ENCODE results near the gene TANC1.
A peak's percentile ranks its signal among the peaks of the same experiment; 100 is the strongest.

Gene TANC1

DNA sequence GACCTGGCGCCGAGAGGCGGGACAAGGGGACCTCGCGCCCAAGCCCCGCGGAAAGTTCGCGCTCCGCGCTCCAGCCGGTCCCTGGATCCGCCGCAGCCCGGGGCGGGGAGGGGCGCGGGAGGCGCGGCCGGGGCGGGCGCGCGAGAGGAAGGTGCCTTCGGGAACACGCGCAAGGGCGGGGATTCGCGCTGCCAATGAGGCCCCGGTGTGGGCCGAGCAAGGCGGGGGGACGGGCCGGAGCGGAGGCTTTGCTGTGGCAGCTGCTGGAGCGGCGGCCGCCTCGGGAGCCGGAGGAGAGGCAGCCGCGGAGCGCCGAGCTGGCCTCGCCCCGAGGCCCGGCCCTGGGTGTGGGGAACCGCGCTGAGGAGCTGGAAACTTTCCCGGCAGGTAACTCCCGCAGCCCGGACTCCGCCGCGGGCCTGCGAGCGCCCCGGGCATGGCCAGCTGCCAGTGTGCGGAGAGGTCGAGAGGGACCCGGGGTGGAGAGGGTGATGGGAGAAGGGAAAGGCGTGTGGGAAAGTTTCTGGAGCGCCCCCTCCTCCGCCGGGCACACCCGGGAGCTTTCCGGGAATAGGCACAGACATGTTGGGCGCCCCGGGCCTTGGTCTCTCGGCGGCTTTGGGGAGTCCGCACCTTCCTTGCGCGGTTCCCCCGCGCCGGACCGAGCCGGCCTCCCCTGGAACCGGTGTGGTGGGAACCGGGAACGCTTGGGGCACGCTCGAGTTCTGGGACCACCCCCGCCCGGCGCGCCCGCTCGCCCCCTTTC, at the start of gene TANC1:
Gene TANC1, plus strand, starts transcription at position 245 of the 766 bp plus-strand sequence. CDS start 97,271 bp downstream, outside the sequence.
- peak; percentile 86 for DNase-seq

DNA sequence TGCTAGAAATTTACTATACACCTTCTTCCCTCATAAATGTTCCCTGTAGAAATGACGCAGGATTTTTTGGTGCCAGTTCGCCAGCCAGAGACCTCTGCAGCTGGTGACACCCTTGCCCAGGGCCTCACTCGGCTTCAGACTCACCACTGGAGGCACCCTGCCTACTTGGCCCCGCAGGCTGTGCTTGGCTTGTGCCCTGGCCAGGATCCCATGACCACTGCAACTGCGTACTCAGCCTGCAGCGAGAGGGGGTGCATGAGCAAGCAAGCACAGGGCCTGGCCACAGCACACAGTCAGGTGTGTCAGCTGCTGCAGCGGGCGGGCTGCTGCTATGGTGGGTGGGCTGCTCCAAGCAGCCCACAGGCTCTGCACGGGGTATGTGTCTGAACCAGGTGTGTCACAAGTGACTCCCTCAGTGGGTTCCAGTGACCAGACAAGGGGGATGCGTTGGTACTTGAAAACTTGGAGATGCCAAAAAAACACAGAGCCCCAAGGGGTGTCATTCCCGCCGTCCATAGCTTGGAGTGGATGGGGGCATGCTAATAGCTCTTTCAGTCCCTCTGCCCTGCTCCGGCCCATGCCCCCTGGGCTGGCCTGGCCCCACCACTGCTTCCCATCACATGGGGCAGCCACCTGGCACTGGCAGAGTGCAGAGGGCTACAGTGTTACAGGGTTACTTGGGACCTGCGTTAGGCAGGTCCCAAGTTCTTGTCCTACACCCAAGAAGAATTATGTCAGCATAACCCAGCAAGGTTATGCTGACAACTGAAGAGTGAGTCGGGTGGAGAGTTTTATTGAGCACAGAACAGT, 46.6 kb upstream of the TANC1 start:
- DNase-seq, result no peak

DNA sequence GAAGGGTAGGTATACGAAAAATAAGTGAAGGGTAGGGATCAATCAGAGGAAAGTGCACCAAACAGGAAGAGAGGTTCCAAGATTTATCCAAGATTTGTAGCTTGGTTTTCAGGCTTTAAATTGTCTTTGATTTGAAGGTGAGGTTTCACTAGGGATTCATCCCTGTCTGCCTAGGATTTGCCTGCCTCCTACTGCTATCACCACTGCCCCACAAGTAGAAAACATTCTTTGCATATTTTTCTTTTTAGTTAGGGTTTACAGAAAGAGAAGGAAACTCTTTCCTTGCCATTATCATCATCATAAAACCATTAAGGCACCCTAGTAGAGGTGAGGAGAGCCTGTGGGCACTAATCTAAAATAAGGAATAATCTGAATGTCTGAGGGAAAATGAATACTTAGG, 45.8 kb upstream of the TANC1 start:
- DNase-seq, result no peak

DNA sequence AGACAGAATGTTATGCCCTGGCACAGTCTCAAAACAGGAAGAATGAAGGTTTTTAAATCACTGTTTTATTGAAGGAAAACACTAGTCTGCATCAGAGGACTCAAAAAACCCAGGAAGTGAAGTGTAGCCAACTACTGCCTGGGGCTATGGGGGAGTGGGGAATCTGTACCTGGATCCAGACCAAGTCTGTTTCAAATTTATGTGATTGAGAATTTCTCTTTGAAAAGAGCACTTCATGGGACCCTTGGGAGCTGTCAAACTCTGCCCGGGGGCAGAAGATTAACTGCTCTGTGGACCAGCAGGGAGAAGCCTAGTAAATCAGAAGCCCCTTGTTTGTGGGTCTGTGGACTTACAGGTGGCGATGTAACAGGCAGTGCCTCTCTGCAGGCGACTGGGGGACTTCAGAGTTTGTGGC, 45.3 kb upstream of the TANC1 start:
- DNase-seq, result no peak

DNA sequence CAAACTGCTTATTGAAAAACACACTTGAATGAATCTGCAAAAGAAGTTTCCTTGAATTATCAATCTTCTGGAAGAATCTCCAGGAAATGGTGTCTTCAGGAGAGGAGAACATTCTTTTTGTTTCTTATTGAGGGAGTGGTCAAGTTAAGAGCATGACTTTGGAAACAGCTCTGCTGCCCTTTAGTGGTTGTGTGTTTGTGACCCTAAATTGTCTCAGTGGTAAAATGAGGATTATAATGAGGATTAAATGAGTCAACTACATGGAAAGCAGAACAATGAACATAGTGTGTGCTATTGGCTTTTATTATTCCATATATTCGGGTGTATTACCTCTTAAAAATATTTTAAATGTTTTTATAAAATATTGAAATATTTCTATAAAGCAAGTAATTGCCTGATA, 44.8 kb upstream of the TANC1 start:
- no peak for DNase-seq

DNA sequence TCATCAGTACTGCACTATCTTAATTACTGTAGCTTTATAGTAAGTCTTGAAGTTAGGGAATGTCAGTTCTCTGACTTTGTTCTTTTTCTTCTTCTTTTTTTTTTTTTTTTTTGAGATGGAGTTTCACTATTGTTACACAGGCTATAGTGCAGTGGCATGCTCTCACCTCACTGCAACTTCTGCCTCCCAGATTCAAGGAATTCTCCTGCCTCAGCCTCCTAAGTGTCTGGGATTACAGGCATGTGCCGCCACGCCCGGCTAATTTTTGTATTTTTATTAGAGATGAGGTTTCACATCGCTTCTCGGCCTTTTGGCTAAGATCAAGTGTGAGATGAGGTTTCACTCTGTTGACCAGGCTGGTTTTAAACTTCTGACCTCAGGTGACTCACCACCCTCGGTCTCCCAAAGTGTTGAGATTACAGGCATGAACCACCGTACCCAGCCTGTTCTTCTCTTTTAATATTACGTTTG, 41.9 kb upstream of the TANC1 start:
- no peak for DNase-seq

DNA sequence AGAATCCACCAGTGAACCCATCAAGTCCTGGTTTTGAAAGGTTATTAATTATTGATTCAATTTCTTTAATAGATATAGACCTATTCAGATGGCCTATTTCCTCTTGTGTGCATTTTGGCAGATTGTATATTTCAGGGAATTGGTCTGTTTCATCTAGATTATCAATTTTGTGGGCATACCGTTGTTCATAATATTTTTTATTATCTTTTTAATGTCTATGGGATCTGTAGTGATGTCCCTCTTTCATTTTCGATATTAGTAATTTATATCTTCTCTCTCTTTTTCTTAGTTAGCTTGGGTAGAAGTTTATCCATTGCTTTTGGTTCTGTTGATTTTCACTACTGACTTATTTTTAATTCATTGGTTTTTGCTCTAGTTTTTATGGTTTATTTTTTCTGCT, 39.9 kb upstream of the TANC1 start:
- no peak for DNase-seq

DNA sequence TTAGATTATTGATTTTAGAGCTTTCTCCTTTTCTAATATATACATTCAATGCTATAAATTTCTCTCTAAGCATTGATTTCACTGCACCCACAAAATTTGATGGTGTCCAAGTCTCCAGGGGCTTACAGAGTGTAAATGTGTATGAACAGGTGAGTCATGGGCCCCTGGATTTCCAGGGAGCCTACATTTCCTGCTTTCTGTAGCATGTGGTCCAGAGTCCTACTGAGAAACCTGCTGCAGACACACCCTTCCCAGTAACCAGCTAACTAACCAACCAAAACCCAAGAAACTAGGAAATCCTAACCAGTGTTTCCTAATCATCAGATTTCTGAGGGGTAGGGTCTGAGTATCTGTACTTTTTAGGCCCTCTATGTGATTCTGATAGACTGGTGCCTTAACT, 39.5 kb upstream of the TANC1 start:
- DNase-seq, result no peak

DNA sequence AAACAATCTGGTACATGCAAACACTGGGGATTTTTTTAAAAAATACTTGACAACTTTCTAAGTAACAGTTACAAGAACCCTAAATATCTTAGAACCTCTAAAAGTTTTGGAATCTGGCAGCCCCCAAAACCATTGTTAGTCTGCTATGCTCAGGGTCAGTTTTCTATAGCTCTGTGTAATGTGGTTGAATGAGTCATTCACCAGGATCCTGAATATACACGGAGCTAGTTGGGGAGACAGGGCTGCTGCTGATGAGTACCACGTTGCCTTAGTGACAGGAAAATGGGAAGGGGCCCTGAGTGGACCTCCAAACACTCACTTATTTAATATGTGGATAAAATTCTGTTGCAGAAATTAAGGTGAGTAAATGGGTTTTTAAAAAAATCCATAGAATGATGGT, 36.9 kb upstream of the TANC1 start:
- DNase-seq, result no peak

DNA sequence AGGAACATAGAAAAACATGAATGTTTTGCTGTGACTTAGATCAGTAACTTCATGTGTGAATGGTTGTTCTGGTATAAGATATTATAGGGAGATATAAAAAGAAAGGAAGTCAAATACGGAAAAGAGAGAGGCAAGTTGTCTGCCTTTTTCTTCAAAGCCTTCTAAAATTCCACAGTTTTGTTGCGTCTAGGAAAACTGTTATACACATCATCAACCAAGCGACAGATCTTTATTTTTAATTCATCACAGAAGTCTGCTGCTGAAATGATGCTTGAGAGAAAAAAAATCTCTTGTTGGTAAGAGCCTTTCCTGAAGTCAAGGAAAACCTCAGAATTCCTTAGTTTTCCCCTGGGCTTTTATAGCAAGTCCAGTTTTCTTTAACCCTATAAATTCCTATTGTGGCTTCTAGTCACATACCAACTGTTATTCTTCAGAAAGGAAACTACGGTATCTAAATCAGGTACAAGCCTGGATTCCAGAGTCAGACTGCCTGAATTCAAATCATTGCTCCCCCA, 36.3 kb upstream of the TANC1 start:
- no peak for DNase-seq

DNA sequence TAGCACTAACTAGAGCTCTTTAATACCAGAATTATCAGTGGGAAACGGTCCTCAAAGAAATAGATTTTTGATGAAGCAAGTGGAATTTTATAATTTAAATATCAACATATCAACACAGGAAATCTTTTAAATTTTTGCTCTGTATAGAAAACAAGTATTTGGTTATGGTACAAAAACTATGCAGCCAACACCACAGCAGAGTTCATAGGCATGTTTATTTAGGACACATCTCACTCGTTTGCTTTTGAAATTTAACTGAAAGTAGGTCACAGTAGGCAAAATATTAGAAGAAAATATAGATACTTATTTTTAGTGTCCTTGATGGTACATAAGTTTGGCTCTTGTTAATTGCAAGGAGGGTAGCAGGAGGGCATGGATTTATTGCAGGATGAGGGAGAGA, 34.3 kb upstream of the TANC1 start:
- DNase-seq, result no peak

DNA sequence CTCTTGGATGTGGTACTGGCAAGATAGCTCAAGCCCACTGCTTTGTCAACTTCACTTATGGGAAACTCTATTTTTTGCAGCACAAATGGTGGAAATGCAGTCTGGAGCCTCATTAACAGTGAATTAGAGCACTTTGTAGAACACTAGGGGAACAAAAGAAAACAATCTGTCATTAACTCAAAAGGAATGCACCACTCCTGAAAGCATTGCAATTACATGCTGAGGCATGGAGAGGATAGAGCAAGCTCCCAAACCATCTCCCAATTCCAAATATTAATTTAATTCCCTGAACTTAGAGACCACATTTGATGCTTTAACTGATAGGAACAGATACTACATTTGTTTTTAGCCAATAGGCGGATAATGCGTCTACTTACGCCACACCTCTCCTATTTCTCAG, 32.8 kb upstream of the TANC1 start:
- no peak for DNase-seq

DNA sequence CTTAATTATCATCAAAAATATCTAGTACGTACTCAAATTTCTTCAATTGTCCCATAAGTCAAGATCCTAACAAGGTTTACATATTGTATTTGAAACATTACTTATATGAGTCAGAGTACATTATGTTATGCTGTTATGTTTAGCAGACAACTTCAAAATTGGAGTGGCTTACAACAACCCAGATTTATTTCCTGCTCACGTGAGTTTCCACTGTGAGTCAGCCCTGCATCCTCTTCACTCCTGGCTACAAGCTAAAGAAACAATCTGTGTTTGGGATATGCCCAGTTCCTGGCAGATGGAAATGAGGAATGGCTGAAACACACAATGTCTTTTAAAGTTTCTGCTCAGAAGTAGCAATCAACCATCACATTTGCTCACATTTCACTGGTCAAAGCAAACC, 31.5 kb upstream of the TANC1 start:
- no peak for DNase-seq

DNA sequence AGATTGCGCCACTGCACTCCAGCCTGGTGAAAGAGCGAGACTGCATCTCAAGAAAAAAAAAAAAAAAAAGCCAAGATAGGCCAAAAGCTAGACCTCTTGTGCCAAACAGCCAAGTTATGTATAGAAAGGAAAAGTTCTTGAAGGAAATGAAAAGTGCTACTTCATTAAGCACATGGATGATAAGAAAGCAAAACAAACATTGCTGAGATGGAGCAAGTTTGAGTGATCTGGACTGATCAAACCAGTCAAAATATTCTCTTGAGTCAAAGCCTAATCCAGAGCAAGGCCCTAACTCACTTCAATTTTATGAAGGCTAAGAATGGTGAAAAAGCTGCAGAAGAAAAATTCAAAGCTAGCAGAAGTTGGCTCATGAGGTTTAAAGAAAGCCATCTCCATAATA, 28.1 kb upstream of the TANC1 start:
- no peak for DNase-seq

DNA sequence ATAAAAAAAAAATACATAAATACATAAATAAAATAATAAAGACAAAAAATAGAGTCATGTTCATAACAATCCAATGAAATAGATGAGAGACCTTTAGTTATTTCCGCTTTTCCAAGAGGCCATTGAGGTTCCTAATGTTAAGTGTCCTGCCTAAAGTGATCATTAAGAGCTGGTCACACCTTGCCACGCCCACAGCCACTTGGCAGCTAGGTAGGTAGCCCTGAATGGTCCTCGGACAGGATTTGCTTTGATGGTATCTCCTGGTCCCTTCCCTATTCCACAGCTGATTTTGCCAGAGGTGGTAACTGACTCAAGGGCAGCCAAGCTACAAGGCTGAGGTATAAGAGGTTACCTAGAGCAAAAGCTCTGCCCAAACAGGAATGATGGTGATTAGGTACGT, 24.5 kb upstream of the TANC1 start:
- DNase-seq, result no peak

DNA sequence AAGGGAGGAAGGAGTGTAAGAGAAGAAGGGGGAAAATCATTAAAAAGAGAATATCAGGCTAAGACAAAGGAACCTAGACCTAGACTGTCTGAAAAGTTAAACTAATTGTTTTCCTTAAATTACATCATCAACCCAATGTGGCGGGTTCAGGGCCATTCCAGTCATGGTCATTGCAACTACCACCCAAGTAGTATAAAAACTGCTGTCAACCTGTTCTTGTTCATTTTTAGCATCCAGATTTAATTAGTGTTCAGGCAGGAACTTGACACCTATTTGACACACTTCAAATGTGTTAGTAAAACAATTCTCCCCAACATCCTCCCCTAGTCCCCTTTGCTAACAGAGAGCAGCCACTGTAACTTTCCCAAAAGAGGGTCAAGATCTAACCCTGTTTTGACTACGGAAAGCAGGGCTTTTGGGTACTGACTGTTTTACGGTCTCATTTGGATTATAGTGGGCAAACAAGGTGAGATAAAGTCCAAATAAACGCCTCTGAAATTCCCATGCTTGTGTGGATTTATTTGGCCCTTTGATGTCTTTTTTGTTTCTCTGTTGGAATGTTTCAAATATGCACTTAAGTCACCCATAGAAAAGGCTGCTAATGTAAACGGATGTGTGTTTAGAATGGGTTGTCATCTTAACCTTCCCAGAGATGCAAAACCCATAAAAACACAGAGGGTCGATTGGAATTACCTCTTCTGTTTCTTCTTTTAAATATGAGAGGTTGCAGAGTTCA, 19.3 kb upstream of the TANC1 start:
- no peak for DNase-seq

DNA sequence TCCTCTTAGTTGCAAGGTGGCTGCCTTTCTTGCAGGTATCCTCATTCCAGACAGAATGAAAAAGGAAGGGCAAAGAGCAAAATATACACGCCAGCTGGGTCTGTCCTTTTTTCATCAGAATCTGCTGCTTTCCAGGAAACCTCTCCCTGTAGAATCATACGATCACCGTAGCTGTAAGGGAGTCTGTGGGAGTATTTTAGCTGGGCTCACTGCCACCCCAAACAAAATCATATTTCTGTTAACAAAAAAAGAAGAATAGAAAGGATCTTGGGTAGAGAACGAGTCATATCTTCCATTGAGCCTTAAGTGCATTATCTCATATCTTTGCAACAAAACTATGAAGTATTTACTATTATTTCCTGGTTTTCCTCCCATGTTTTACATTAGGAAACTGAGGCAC, 15.0 kb upstream of the TANC1 start:
- DNase-seq, result no peak

DNA sequence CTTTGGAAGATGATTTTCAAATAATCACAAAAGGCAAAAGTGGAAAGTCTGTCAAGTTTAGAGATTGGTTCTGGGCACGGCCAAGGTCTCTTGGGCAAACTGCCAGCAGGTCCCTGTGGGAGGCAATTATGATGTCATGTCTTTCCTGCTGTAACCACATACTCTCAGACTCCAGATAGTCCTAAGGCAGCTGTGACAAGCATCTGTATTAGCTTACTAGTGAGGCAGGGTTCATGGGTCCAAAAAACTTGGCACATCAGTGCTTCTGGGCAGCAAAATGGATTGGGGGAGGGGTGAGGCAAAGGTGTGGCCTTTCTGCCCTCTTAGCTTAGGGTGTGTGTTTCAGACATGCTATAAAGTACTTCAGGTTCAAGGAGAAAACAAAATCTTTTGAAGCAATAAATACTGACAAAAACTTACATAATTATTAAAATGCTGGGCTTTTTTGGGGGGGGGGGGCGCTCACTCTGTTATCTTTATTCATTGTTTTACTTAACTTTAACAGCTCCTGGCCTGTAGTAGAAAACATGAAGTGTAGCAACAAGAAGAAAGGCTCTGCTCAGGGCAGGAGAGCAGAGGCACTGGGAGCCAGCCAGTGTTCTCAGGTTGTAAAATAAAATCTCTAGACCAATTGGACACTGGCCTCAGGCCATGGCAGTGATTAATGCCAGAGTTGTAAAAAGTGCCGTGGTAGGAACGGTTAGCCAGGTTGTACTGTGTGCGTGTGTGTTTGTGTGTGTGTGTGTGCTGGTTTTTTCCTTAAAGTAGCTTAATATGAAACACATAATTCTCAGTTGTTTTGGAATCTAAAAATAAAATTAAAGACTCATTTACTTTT, 14.3 kb upstream of the TANC1 start:
- DNase-seq, result peak; percentile 37

DNA sequence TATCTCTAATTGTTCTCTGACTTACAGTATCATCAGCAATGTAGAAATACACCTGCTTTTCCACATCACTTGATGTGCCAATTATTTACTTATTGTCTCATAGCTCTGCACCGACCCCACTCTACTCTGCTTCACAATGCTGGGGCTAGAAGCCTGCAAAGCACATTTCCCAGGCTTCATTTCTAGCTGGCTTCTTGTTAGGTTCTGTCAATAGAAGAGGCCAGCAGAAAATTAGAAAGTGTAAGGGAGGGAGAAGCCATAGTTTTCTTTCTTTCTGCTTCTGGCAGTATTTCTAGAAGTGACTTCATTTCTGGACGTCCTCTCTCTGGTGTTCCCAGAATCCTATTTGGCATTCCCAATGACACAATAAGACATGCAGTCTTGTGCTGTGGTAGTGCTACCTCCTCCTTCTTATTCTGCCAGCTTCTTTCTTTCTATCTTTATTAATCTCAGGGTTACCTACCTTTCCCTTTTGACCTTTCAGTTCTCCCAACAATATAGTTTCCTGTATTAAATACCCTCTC, 12.5 kb upstream of the TANC1 start:
- no peak for DNase-seq

DNA sequence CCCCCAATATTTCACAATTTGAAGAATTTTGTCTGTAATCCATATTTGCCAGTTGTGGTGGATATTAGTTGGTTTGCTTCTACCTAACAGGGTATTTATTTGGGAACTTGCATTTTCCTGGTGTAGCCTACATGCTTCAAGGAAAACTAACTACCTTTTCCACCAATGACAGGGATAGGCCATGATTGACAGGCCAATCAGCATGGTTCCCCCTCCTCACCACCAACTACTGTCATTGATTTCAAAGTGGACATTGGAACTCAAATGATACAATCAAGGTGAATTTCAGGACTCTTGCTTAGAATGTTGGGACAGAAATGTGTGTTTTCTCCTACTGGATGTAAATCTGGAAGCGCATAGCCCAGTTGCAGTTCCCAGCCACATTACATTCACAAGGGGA, 10.1 kb upstream of the TANC1 start:
- DNase-seq, result no peak

DNA sequence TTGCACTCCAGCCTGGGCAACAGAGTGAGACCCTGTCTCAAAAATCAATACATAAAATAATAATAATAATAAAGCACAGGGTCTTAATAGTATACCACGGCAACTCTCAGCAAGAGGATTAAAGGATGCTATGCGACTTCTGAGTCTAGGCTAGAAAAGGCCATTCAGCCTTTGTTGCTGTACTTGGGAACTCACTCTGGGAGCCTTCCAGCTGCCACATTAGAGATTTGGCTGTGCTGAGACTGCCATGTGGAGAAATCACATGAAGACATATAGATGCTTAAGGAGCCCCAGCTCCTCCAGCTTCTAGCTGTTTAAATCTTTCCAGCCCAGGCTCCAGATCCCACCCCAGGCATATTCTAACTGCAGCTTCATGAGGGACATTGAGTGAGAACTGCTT, 8.2 kb upstream of the TANC1 start:
- no peak for DNase-seq

DNA sequence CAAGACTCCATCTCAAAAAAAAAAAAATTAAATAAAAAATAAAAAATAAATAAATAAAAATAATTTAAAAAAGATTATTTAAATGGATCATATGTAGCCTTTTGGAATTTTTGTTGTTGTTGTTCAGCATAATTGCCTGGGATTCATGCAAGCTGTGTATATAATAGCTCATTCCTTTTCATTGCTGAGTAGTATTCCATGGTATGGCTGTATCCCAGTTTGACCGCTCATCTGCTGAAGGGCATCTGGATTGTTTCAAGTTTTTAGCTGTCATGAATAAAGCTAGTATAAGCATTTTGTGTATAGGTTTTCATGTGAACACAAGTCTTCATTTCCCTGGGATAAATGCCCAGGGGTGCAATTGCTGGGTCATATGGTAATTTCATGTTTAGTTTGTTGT, 6.4 kb upstream of the TANC1 start:
- no peak for DNase-seq
